ENCODE measurements around the gene MGRN1.

MGRN1 gene

GRCh38 chr16:4702466-4702808 lies 77.8 kb downstream of the MGRN1 start:
- no peak for TF ChIP-seq CTCF (IDR thresholded peaks at IDR 0.05; ENCODE audit: low read depth, low read length)
- Histone ChIP-seq H3K4me3 (ENCODE audit: low read depth, low read length) (no peak overlapping the region), H3K4me1 (no peaks in the 10 kb centered on the region), H3K9me3 (no peaks in the 10 kb centered on the region), H3K36me3 (peaks cover 55% of the 10 kb centered on the region), H3K27me3 (no peaks in the 10 kb centered on the region)
- no peak for DNase-seq

GRCh38 chr16:4703906-4704305 lies 79.3 kb downstream of the MGRN1 start:
- Histone ChIP-seq H3K9me3 (no peaks in the 10 kb centered on the region), H3K4me1 (no peaks in the 10 kb centered on the region), H3K36me3 (peaks cover 55% of the 10 kb centered on the region), H3K27me3 (no peaks in the 10 kb centered on the region), H3K4me3 (ENCODE audit: low read depth, low read length) (no peak overlapping the region)
- DNase-seq, result no peak
- TF ChIP-seq CTCF (IDR thresholded peaks at IDR 0.05; ENCODE audit: low read depth, low read length), result no peak

GRCh38 chr16:4704491-4704890 lies 79.9 kb downstream of the MGRN1 start:
- no peak for DNase-seq
- Histone ChIP-seq H3K4me1 (no peaks in the 10 kb centered on the region), H3K27me3 (no peaks in the 10 kb centered on the region), H3K4me3 (ENCODE audit: low read depth, low read length) (no peak overlapping the region), H3K36me3 (peaks cover 51% of the 10 kb centered on the region), H3K9me3 (no peaks in the 10 kb centered on the region)
- TF ChIP-seq CTCF (IDR thresholded peaks at IDR 0.05; ENCODE audit: low read depth, low read length), result no peak

DNA sequence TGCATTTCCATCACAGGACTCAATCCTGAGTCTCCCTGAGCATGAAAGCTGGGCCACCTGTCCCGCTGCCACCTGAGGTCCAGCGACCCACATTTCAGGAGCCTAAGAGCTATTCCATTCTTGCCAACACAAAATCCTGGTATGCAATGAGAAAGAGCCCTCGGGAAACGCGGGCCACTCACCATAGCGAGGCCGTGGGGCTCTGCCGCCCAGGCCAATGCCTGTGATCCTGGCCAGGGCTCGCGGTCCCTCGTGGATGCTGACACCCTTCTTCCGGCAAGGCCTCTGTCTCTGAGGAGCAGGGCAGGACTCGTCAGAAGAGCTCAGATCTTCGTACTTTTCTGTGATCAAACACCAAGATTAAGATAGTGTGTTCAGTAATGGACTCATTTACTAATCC lies 80.3 kb downstream of the MGRN1 start:
- Histone ChIP-seq H3K9me3 (no peaks in the 10 kb centered on the region), H3K4me3 (ENCODE audit: low read depth, low read length) (no peak overlapping the region), H3K4me1 (no peaks in the 10 kb centered on the region), H3K36me3 (peaks cover 51% of the 10 kb centered on the region), H3K27me3 (no peaks in the 10 kb centered on the region)
- no peak for TF ChIP-seq CTCF (IDR thresholded peaks at IDR 0.05; ENCODE audit: low read depth, low read length)
- no peak for DNase-seq

- H3K36me3 ChIP-seq, result peaks cover 39% of the 10 kb centered on the region
- no peaks in the 10 kb centered on the region for H3K9me3 ChIP-seq
- H3K4me1 ChIP-seq, result no peaks in the 10 kb centered on the region
- no peaks in the 10 kb centered on the region for H3K27me3 ChIP-seq
- no peak for DNase-seq
- no peak for TF ChIP-seq CTCF (IDR thresholded peaks at IDR 0.05; ENCODE audit: low read depth, low read length)
- no peak overlapping the region for H3K4me3 ChIP-seq (ENCODE audit: low read depth, low read length)
Observed at GRCh38 chr16:4706871-4707270, 82.2 kb downstream of the MGRN1 start.

GRCh38 chr16:4709481-4709880 lies 84.9 kb downstream of the MGRN1 start:
- Histone ChIP-seq H3K27me3 (no peaks in the 10 kb centered on the region), H3K4me3 (ENCODE audit: low read depth, low read length) (no peak overlapping the region), H3K36me3 (peaks cover 33% of the 10 kb centered on the region), H3K9me3 (no peaks in the 10 kb centered on the region), H3K4me1 (no peaks in the 10 kb centered on the region)
- DNase-seq, result no peak
- no peak for TF ChIP-seq CTCF (IDR thresholded peaks at IDR 0.05; ENCODE audit: low read depth, low read length)

Measured in BE2C (cell line).